ENCODE data around the gene NHSL2.

NHSL2 gene

GRCh38 chrX:72125331-72126047, 214.8 kb downstream of the NHSL2 start:
- Histone ChIP-seq H3K36me3 (ENCODE audit: control insufficient read depth in 4 of 4, insufficient read depth in 4 of 4, low read length in 3 of 4) (peaks cover 0 to 5% (median 0%) of the 10 kb centered on the region in 4 experiments), H3K9me3 (ENCODE audit: control extremely low read depth in 1 of 5, control insufficient read depth in 4 of 5, insufficient read depth in 2 of 5, low read depth in 1 of 5, low read length in 4 of 5) (no peaks in the 10 kb centered on the region), H3K27ac (ENCODE audit: insufficient read depth in 1 of 2, low read depth in 1 of 2, low read length in 2 of 2, poor library complexity in 1 of 2, severe bottlenecking in 2 of 2) (no peak overlapping the region), H3K4me1 (ENCODE audit: control extremely low read depth in 1 of 4, control insufficient read depth in 4 of 4, insufficient read depth in 4 of 4, low read length in 3 of 4) (peaks cover 28 to 84% (median 68%) of the 10 kb centered on the region in 4 experiments), H3K27me3 (replicated peaks in 2 of 5; ENCODE audit: control insufficient read depth in 4 of 5, insufficient read depth in 5 of 5, low read length in 4 of 5) (peaks cover 0 to 23% (median 0%) of the 10 kb centered on the region in 5 experiments), H3K4me3 (ENCODE audit: control insufficient read depth in 1 of 7, extremely low read depth in 1 of 7, insufficient read depth in 4 of 7, low read depth in 2 of 7, low read length in 6 of 7) (no peak overlapping the region)
- no peak for DNase-seq
- POLR2A ChIA-PET: no interaction called here
- WGBS (ENCODE audit: insufficient coverage): 58% methylated on average over 4 of the region's 6 CpGs
- CTCF ChIA-PET: interaction anchor here (0.7 to 10.1 kb wide), 15 partner anchors 9 to 129 kb away, joined by 3 to 127 read pairs (median 3); no protein-coding TSS in a partner anchor

GRCh38 chrX:72126048-72126415, 215.4 kb downstream of the NHSL2 start:
- no peaks in the 10 kb centered on the region for H3K9me3 ChIP-seq (ENCODE audit: control extremely low read depth in 1 of 5, control insufficient read depth in 4 of 5, insufficient read depth in 2 of 5, low read depth in 1 of 5, low read length in 4 of 5)
- CTCF ChIA-PET: interaction anchor here (0.7 to 10.1 kb wide), 12 partner anchors 9 to 127 kb away, joined by 3 to 127 read pairs (median 4); no protein-coding TSS in a partner anchor
- peaks cover 28 to 83% (median 62%) of the 10 kb centered on the region in 4 experiments for H3K4me1 ChIP-seq (ENCODE audit: control extremely low read depth in 1 of 4, control insufficient read depth in 4 of 4, insufficient read depth in 4 of 4, low read length in 3 of 4)

GRCh38 chrX:72126539-72127140, 216.0 kb downstream of the NHSL2 start:
- POLR2A ChIA-PET: no interaction called here
- H3K36me3 ChIP-seq (ENCODE audit: control insufficient read depth in 4 of 4, insufficient read depth in 4 of 4, low read length in 3 of 4): peaks cover 0 to 5% (median 0%) of the 10 kb centered on the region in 4 experiments
- peaks cover 22 to 80% (median 58%) of the 10 kb centered on the region in 4 experiments for H3K4me1 ChIP-seq (ENCODE audit: control extremely low read depth in 1 of 4, control insufficient read depth in 4 of 4, insufficient read depth in 4 of 4, low read length in 3 of 4)
- H3K27me3 ChIP-seq (replicated peaks in 2 of 5; ENCODE audit: control insufficient read depth in 4 of 5, insufficient read depth in 5 of 5, low read length in 4 of 5): peaks cover 0 to 33% (median 0%) of the 10 kb centered on the region in 5 experiments
- no peak overlapping the region for H3K27ac ChIP-seq (ENCODE audit: insufficient read depth in 1 of 2, low read depth in 1 of 2, low read length in 2 of 2, poor library complexity in 1 of 2, severe bottlenecking in 2 of 2)
- CTCF ChIA-PET: interaction anchor here (0.8 to 10.1 kb wide), 15 partner anchors 12 to 128 kb away, joined by 3 to 127 read pairs (median 4); no protein-coding TSS in a partner anchor
- peak; percentile 73 to 89 (median 81) for DNase-seq
- 25% methylated on average over 9 of the region's 9 CpGs for whole genome bisulfite sequencing (ENCODE audit: insufficient coverage)
- no peaks in the 10 kb centered on the region for H3K9me3 ChIP-seq (ENCODE audit: control extremely low read depth in 1 of 5, control insufficient read depth in 4 of 5, insufficient read depth in 2 of 5, low read depth in 1 of 5, low read length in 4 of 5)
- H3K4me3 ChIP-seq (ENCODE audit: control insufficient read depth in 1 of 7, extremely low read depth in 1 of 7, insufficient read depth in 4 of 7, low read depth in 2 of 7, low read length in 6 of 7): peak overlapping the region in 1 of 7 experiments; percentile 5

More at GRCh38 chrX:72126048-72126415, 215.4 kb downstream of the NHSL2 start:
- H3K36me3 ChIP-seq (ENCODE audit: control insufficient read depth in 4 of 4, insufficient read depth in 4 of 4, low read length in 3 of 4): peaks cover 0 to 5% (median 0%) of the 10 kb centered on the region in 4 experiments
- 43% methylated on average over 3 of the region's 3 CpGs for WGBS (ENCODE audit: insufficient coverage)
- no peak overlapping the region for H3K27ac ChIP-seq (ENCODE audit: insufficient read depth in 1 of 2, low read depth in 1 of 2, low read length in 2 of 2, poor library complexity in 1 of 2, severe bottlenecking in 2 of 2)
- H3K4me3 ChIP-seq (ENCODE audit: control insufficient read depth in 1 of 7, extremely low read depth in 1 of 7, insufficient read depth in 4 of 7, low read depth in 2 of 7, low read length in 6 of 7): no peak overlapping the region
- DNase-seq: no peak
- POLR2A ChIA-PET: no interaction called here
- peaks cover 0 to 28% (median 0%) of the 10 kb centered on the region in 5 experiments for H3K27me3 ChIP-seq (replicated peaks in 2 of 5; ENCODE audit: control insufficient read depth in 4 of 5, insufficient read depth in 5 of 5, low read length in 4 of 5)

- no peaks in the 10 kb centered on the region for H3K9me3 ChIP-seq (ENCODE audit: control extremely low read depth in 1 of 5, control insufficient read depth in 4 of 5, insufficient read depth in 2 of 5, low read depth in 1 of 5, low read length in 4 of 5)
- CTCF ChIA-PET: interaction anchor here (0.6 to 10.1 kb wide), 12 partner anchors 14 to 129 kb away, joined by 3 to 127 read pairs (median 5); no protein-coding TSS in a partner anchor
- WGBS (ENCODE audit: insufficient coverage): 40% methylated on average over 3 of the region's 3 CpGs
- H3K27me3 ChIP-seq (replicated peaks in 2 of 5; ENCODE audit: control insufficient read depth in 4 of 5, insufficient read depth in 5 of 5, low read length in 4 of 5): peaks cover 0 to 40% (median 0%) of the 10 kb centered on the region in 5 experiments
- DNase-seq: no peak
- peaks cover 15 to 78% (median 55%) of the 10 kb centered on the region in 4 experiments for H3K4me1 ChIP-seq (ENCODE audit: control extremely low read depth in 1 of 4, control insufficient read depth in 4 of 4, insufficient read depth in 4 of 4, low read length in 3 of 4)
- POLR2A ChIA-PET: no interaction called here
- no peak overlapping the region for H3K27ac ChIP-seq (ENCODE audit: insufficient read depth in 1 of 2, low read depth in 1 of 2, low read length in 2 of 2, poor library complexity in 1 of 2, severe bottlenecking in 2 of 2)
- peak overlapping the region in 1 of 7 experiments; percentile 5 for H3K4me3 ChIP-seq (ENCODE audit: control insufficient read depth in 1 of 7, extremely low read depth in 1 of 7, insufficient read depth in 4 of 7, low read depth in 2 of 7, low read length in 6 of 7)
- H3K36me3 ChIP-seq (ENCODE audit: control insufficient read depth in 4 of 4, insufficient read depth in 4 of 4, low read length in 3 of 4): peaks cover 0 to 5% (median 0%) of the 10 kb centered on the region in 4 experiments
Observed at GRCh38 chrX:72127332-72127731, 216.7 kb downstream of the NHSL2 start.

GRCh38 chrX:72128183-72128834, 217.7 kb downstream of the NHSL2 start:
- Histone ChIP-seq H3K9me3 (ENCODE audit: control extremely low read depth in 1 of 5, control insufficient read depth in 4 of 5, insufficient read depth in 2 of 5, low read depth in 1 of 5, low read length in 4 of 5) (no peaks in the 10 kb centered on the region), H3K36me3 (ENCODE audit: control insufficient read depth in 4 of 4, insufficient read depth in 4 of 4, low read length in 3 of 4) (peaks cover 0 to 5% (median 2%) of the 10 kb centered on the region in 4 experiments), H3K27ac (ENCODE audit: insufficient read depth in 1 of 2, low read depth in 1 of 2, low read length in 2 of 2, poor library complexity in 1 of 2, severe bottlenecking in 2 of 2) (no peak overlapping the region), H3K4me1 (ENCODE audit: control extremely low read depth in 1 of 4, control insufficient read depth in 4 of 4, insufficient read depth in 4 of 4, low read length in 3 of 4) (peaks cover 10 to 71% (median 48%) of the 10 kb centered on the region in 4 experiments), H3K27me3 (replicated peaks in 2 of 5; ENCODE audit: control insufficient read depth in 4 of 5, insufficient read depth in 5 of 5, low read length in 4 of 5) (peaks cover 0 to 45% (median 0%) of the 10 kb centered on the region in 5 experiments), H3K4me3 (ENCODE audit: control insufficient read depth in 1 of 7, extremely low read depth in 1 of 7, insufficient read depth in 4 of 7, low read depth in 2 of 7, low read length in 6 of 7) (no peak overlapping the region)
- POLR2A ChIA-PET: no interaction called here
- DNase-seq: no peak
- 73% methylated on average over 4 of the region's 4 CpGs for WGBS (ENCODE audit: insufficient coverage)
- CTCF ChIA-PET: interaction anchor here (1.1 to 10.1 kb wide), 7 partner anchors 50 to 130 kb away, joined by 3 to 127 read pairs (median 6); no protein-coding TSS in a partner anchor

GRCh38 chrX:72128881-72129280, 218.2 kb downstream of the NHSL2 start:
- H3K4me1 ChIP-seq (ENCODE audit: control extremely low read depth in 1 of 4, control insufficient read depth in 4 of 4, insufficient read depth in 4 of 4, low read length in 3 of 4): peaks cover 10 to 65% (median 43%) of the 10 kb centered on the region in 4 experiments
- peaks cover 0 to 47% (median 0%) of the 10 kb centered on the region in 5 experiments for H3K27me3 ChIP-seq (replicated peaks in 2 of 5; ENCODE audit: control insufficient read depth in 4 of 5, insufficient read depth in 5 of 5, low read length in 4 of 5)
- H3K36me3 ChIP-seq (ENCODE audit: control insufficient read depth in 4 of 4, insufficient read depth in 4 of 4, low read length in 3 of 4): peaks cover 0 to 8% (median 4%) of the 10 kb centered on the region in 4 experiments
- WGBS (ENCODE audit: insufficient coverage): 57% methylated on average over 4 of the region's 6 CpGs
- no peak overlapping the region for H3K27ac ChIP-seq (ENCODE audit: insufficient read depth in 1 of 2, low read depth in 1 of 2, low read length in 2 of 2, poor library complexity in 1 of 2, severe bottlenecking in 2 of 2)
- H3K4me3 ChIP-seq (ENCODE audit: control insufficient read depth in 1 of 7, extremely low read depth in 1 of 7, insufficient read depth in 4 of 7, low read depth in 2 of 7, low read length in 6 of 7): no peak overlapping the region
- DNase-seq: peak in 2 of 3 donors; percentile 50 to 54
- H3K9me3 ChIP-seq (ENCODE audit: control extremely low read depth in 1 of 5, control insufficient read depth in 4 of 5, insufficient read depth in 2 of 5, low read depth in 1 of 5, low read length in 4 of 5): no peaks in the 10 kb centered on the region
- CTCF ChIA-PET: interaction anchor here (0.5 to 10.1 kb wide), 3 partner anchors 27 to 107 kb away, joined by 4 to 127 read pairs (median 4); no protein-coding TSS in a partner anchor
- POLR2A ChIA-PET: no interaction called here
